GM12892 (cell line): ENCODE results near the gene RNFT2.

ENCODE experiments used
- POLR2A ChIP-seq: IDR thresholded peaks from 2 replicates; pipeline ENCODE4 v1.6.1; 2011; ENCODE audit warnings: low read depth, low read length, control low read depth
- POLR2AphosphoS5 ChIP-seq: IDR thresholded peaks from 2 replicates; pipeline ENCODE4 v1.6.1; 2011; ENCODE audit warnings: low read depth, low read length, control low read depth
- TAF1 ChIP-seq: IDR thresholded peaks from 2 replicates; pipeline ENCODE4 v1.6.1; 2011; ENCODE audit warnings: low read depth, mild to moderate bottlenecking, control low read depth, low read length, borderline replicate concordance

- no peak for TF ChIP-seq POLR2AphosphoS5
- no peak for TF ChIP-seq POLR2A
- TF ChIP-seq TAF1, result no peak
These were observed 163.5 kb downstream of the RNFT2 start for GRCh38 chr12:116901612-116902011.
